Testis (tissue), 2 donors: ENCODE results near the gene OTX1.

ENCODE experiments used
- POLR2A ChIP-seq: fragments of 450-650 bp; IDR thresholded peaks from one replicate; pipeline ENCODE4 v1.6.1; 2017; ENCODE audit warnings: antibody characterized with exemption, mild to moderate bottlenecking, moderate library complexity
- TF ChIP-seq, protein P1 (sequence below), 3 experiments: fragments of 450-650 bp in 2 of 3; fragments of 200-600 bp in 1 of 3; sonication (generic) in 1 of 3; IDR thresholded peaks; one replicate each; pipeline ENCODE4 v1.5.1; 2016 to 2019; ENCODE audit warnings: antibody characterized with exemption in 3 of 3, mild to moderate bottlenecking in 2 of 3, moderate library complexity in 1 of 3

DNA sequence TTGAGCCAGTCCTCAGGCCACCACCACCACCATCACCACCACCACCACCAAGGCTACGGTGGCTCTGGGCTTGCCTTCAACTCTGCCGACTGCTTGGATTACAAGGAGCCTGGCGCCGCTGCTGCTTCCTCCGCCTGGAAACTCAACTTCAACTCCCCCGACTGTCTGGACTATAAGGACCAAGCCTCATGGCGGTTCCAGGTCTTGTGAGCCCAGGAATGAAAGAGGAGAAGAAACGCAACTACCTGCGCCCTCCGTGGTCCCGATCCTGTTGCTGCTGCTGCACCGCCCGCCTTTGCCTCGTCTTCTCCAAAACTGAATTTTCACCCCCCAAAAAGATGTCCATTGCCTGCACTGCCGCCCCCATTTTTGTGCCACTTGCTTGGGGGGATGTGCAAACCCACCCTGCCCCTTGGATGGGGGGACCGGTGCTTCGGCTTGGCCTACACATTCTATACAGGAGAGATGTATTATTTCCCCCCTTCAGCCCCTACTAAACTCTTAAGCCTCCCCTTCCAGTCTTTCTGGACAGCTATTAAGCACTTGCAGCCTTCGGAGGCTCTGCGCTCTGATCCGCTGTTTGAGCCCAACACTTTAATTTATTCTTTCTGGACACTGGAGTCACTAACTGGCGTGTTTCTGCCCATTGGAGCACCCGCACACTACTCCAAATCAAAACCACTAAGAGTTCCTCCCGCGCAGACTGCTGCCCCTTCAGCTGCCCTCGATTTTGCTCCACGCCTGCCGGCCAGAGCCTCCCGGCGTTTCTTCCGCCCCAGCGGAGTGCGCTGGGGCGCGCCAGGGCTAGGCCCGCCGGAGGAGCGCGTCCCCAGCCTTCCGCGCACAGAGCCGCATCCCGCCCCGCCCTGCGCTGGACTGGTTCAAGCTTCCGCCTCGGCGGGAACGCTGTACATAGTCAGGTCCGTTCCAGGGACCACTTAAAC is 5.7 kb downstream of the OTX1 start:
- TF ChIP-seq POLR2A: no peak
- TF ChIP-seq, protein P1, sequence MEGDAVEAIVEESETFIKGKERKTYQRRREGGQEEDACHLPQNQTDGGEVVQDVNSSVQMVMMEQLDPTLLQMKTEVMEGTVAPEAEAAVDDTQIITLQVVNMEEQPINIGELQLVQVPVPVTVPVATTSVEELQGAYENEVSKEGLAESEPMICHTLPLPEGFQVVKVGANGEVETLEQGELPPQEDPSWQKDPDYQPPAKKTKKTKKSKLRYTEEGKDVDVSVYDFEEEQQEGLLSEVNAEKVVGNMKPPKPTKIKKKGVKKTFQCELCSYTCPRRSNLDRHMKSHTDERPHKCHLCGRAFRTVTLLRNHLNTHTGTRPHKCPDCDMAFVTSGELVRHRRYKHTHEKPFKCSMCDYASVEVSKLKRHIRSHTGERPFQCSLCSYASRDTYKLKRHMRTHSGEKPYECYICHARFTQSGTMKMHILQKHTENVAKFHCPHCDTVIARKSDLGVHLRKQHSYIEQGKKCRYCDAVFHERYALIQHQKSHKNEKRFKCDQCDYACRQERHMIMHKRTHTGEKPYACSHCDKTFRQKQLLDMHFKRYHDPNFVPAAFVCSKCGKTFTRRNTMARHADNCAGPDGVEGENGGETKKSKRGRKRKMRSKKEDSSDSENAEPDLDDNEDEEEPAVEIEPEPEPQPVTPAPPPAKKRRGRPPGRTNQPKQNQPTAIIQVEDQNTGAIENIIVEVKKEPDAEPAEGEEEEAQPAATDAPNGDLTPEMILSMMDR (IDR thresholded peaks at IDR 0.05): no peak
